Urothelium cell line (cell line): ENCODE data around the gene SHFL.
A peak's percentile ranks its signal among the peaks of the same experiment; 100 is the strongest.

Experiments
- DNase-seq: peaks from one replicate; pipeline ENCODE4 v3.0.0; 2011; ENCODE audit warnings: low spot score, mixed read lengths
- FAIRE-seq: peaks from 2 replicates; lab custom pipeline; 2011; peaks lifted over from hg19 to GRCh38; lab: Jason Lieb, UNC

Gene SHFL

GRCh38 chr19:10107817-10108367, 21.8 kb downstream of the SHFL start:
- no peak for FAIRE-seq
- DNase-seq = no peak

GRCh38 chr19:10109528-10109927, 23.4 kb downstream of the SHFL start:
- FAIRE-seq (no peak), DNase-seq (no peak)

GRCh38 chr19:10110076-10110971, 24.2 kb downstream of the SHFL start:
- FAIRE-seq (no peak), DNase-seq (no peak)

GRCh38 chr19:10110972-10111317, 24.8 kb downstream of the SHFL start:
- FAIRE-seq (no peak), DNase-seq (no peak)

- DNase-seq (no peak), FAIRE-seq (no peak)
Measured at GRCh38 chr19:10111405-10111811, 25.3 kb downstream of the SHFL start, which contains the start of gene P2RY11. P2RY11 (plus strand) TSS chr19:10111693; CDS start chr19:10111722, 29 bp downstream.

- FAIRE-seq (no peak), DNase-seq (no peak)
Measured at GRCh38 chr19:10112037-10112761, 26.1 kb downstream of the SHFL start.

GRCh38 chr19:10112895-10113591, 26.9 kb downstream of the SHFL start:
- peak; percentile 49 for DNase-seq
- no peak for FAIRE-seq

GRCh38 chr19:10113592-10113963, 27.5 kb downstream of the SHFL start:
- no peak for FAIRE-seq
- DNase-seq = no peak

GRCh38 chr19:10113964-10114650, 28.0 kb downstream of the SHFL start:
- DNase-seq = no peak
- FAIRE-seq = no peak

GRCh38 chr19:10114651-10115391, 28.7 kb downstream of the SHFL start:
- no peak for DNase-seq

GRCh38 chr19:10115392-10116084, 29.4 kb downstream of the SHFL start:
- DNase-seq = no peak

More at GRCh38 chr19:10114651-10115391, 28.7 kb downstream of the SHFL start:
- no peak for FAIRE-seq

GRCh38 chr19:10116085-10116865, 30.2 kb downstream of the SHFL start:
- DNase-seq = no peak
- FAIRE-seq = no peak

More at GRCh38 chr19:10115392-10116084, 29.4 kb downstream of the SHFL start:
- FAIRE-seq = no peak

GRCh38 chr19:10116866-10117616, 30.9 kb downstream of the SHFL start:
- DNase-seq (no peak), FAIRE-seq (no peak)

GRCh38 chr19:10118960-10119359, 32.8 kb downstream of the SHFL start:
- no peak for FAIRE-seq
- no peak for DNase-seq

- no peak for FAIRE-seq
- no peak for DNase-seq
Measured at GRCh38 chr19:10120538-10121189, 34.5 kb downstream of the SHFL start.

GRCh38 chr19:10122045-10122444, 35.9 kb downstream of the SHFL start:
- no peak for FAIRE-seq
- no peak for DNase-seq

- DNase-seq (no peak), FAIRE-seq (no peak)
Measured at GRCh38 chr19:10124429-10124828, 38.3 kb downstream of the SHFL start.
